Fibroblast of lung (primary cell): Measurements from ENCODE around the gene PCID2. TPM values are rescaled to one million over a fixed set of nuclear protein-coding genes. Genes with fewer than 3 reads are reported as not detected.

Experiments used
- DNase-seq, 2 donors: peaks; one replicate each; pipeline versions ENCODE4 v3.0.0 to v3.0.0-alpha.2; 2010; ENCODE audit warnings: low read depth in 2 of 2
- H2AFZ ChIP-seq: 2 replicates; pipeline ENCODE4 v1.5.1; 2012; ENCODE audit warnings: low read length, control low read depth, inconsistent platforms
- H3K27ac ChIP-seq: 2 replicates; pipeline ENCODE4 v1.5.1; 2011; ENCODE audit warnings: low read length, control low read depth; ENCODE audit not compliant: insufficient read depth
- H3K27me3 ChIP-seq: 2 replicates; pipeline ENCODE4 v1.5.1; 2011; ENCODE audit warnings: mild to moderate bottlenecking, low read length; ENCODE audit not compliant: control insufficient read depth, insufficient read depth
- H3K36me3 ChIP-seq: 2 replicates; pipeline ENCODE4 v1.5.1; 2011; ENCODE audit warnings: low read length; ENCODE audit not compliant: control insufficient read depth, insufficient read depth
- H3K4me1 ChIP-seq: 2 replicates; pipeline ENCODE4 v1.5.1; 2011; ENCODE audit warnings: low read length; ENCODE audit not compliant: control insufficient read depth, insufficient read depth; ENCODE audit errors: extremely low read depth
- H3K4me2 ChIP-seq: 2 replicates; pipeline ENCODE4 v1.5.1; 2011; ENCODE audit warnings: low read length, control low read depth; ENCODE audit not compliant: insufficient read depth; ENCODE audit errors: extremely low read depth
- H3K4me3 ChIP-seq, 4 experiments: fragments of 200-600 bp in 1 of 4; sonication (generic) in 1 of 4; replicated peaks in 1 of 4; 2 replicates each; pipeline ENCODE4 v1.5.1; 2011 to 2016; ENCODE audit warnings: low read length in 4 of 4, low read depth in 3 of 4, mild to moderate bottlenecking in 3 of 4, control low read depth in 2 of 4, inconsistent platforms in 1 of 4, mixed read lengths in 1 of 4; ENCODE audit not compliant: insufficient read depth in 1 of 4; ENCODE audit errors: control extremely low read depth in 1 of 4
- H3K79me2 ChIP-seq: 2 replicates; pipeline ENCODE4 v1.5.1; 2012; ENCODE audit warnings: mild to moderate bottlenecking, low read length, inconsistent platforms; ENCODE audit not compliant: control insufficient read depth, insufficient read depth
- H3K9ac ChIP-seq: 2 replicates; pipeline ENCODE4 v1.5.1; 2011; ENCODE audit warnings: mild to moderate bottlenecking, low read length, control low read depth; ENCODE audit not compliant: insufficient read depth
- H3K9me3 ChIP-seq: 2 replicates; pipeline ENCODE4 v1.5.1; 2012; ENCODE audit warnings: low read depth, low read length; ENCODE audit not compliant: control insufficient read depth, insufficient read depth
- H4K20me1 ChIP-seq: 2 replicates; pipeline ENCODE4 v1.5.1; 2011; ENCODE audit warnings: low read length; ENCODE audit not compliant: control insufficient read depth, insufficient read depth; ENCODE audit errors: extremely low read depth
- CTCF ChIP-seq, 2 donors: IDR thresholded peaks in 1 of 2; conservative IDR thresholded peaks in 1 of 2; 1 replicate in 1 of 2; 2 replicates in 1 of 2; pipeline ENCODE4 v1.5.1; 2011 to 2012; ENCODE audit warnings: low read length in 2 of 2, control low read depth in 1 of 2, inconsistent platforms in 1 of 2, low read depth in 1 of 2, mild to moderate bottlenecking in 1 of 2
- EZH2 ChIP-seq: IDR thresholded peaks from 2 replicates; pipeline ENCODE4 v1.5.1; 2012; ENCODE audit warnings: low read length, control low read depth, mild to moderate bottlenecking; ENCODE audit errors: missing control alignments
- polyA plus RNA-seq, 2 donors: library from polyadenylated mRNA; depleted of rRNA in 1 of 2; stranded (reverse) in 1 of 2; unstranded in 1 of 2; fragments of >200 nt; gene quantifications; 2 replicates each; pipeline ENCODE4 v1.2.1, GENCODE V29; 2011 to 2012; ENCODE audit warnings: missing spikeins in 1 of 2
- total RNA-seq: library from RNA; depleted of rRNA; stranded (reverse); fragments of >200 nt; gene quantifications from 2 replicates; pipeline ENCODE4 v1.2.1, GENCODE V29; 2014

The PCID2 gene
- total and polyA plus RNA-seq, 2 donors (not counting 1 experiment from before 2014, with no cell fraction given): 93.5 to 113 TPM

- peak; percentile 54 to 61 for DNase-seq
- Histone ChIP-seq H2AFZ (peak overlapping the region; percentile 25), H3K4me3 (peak overlapping the region; percentile 45 to 99 (median 73)), H3K36me3 (peaks cover 7% of the 10 kb centered on the region), H3K27me3 (no peaks in the 10 kb centered on the region), H3K4me2 (peak overlapping the region; percentile 68), H3K79me2 (peaks cover 87% of the 10 kb centered on the region), H3K4me1 (peaks cover 9% of the 10 kb centered on the region), H3K9ac (peak overlapping the region; percentile 98), H3K27ac (peak overlapping the region; percentile 98), H4K20me1 (no peaks in the 10 kb centered on the region), H3K9me3 (no peaks in the 10 kb centered on the region)
- TF ChIP-seq CTCF (conservative IDR thresholded peaks at IDR 0.05 in 1 of 2, IDR thresholded peaks at IDR 0.05 in 1 of 2; ENCODE audit: low read depth in 1 of 2, low read length in 2 of 2) (no peak), EZH2 (no peak)
Observed at GRCh38 chr13:113207890-113208420, 514 bp downstream of the PCID2 start.

GRCh38 chr13:113207460-113207859, 1.0 kb downstream of the PCID2 start:
- H3K27me3 ChIP-seq: no peaks in the 10 kb centered on the region

GRCh38 chr13:113205428-113205931, 3.0 kb downstream of the PCID2 start:
- H3K27me3 ChIP-seq: no peaks in the 10 kb centered on the region
- DNase-seq: peak; percentile 59 to 76
- no peak overlapping the region for H3K4me3 ChIP-seq
- H3K4me1 ChIP-seq: peaks cover 10% of the 10 kb centered on the region
- H3K9me3 ChIP-seq: no peaks in the 10 kb centered on the region
- TF ChIP-seq EZH2 (no peak), CTCF (conservative IDR thresholded peaks at IDR 0.05 in 1 of 2, IDR thresholded peaks at IDR 0.05 in 1 of 2; ENCODE audit: low read depth in 1 of 2, low read length in 2 of 2) (no peak)
- H4K20me1 ChIP-seq: no peaks in the 10 kb centered on the region
- peak overlapping the region; percentile 15 for H3K27ac ChIP-seq
- H3K4me2 ChIP-seq: peak overlapping the region; percentile 41
- H3K36me3 ChIP-seq: peaks cover 2% of the 10 kb centered on the region
- no peak overlapping the region for H2AFZ ChIP-seq
- no peak overlapping the region for H3K9ac ChIP-seq
- H3K79me2 ChIP-seq: peaks cover 86% of the 10 kb centered on the region

More at GRCh38 chr13:113207460-113207859, 1.0 kb downstream of the PCID2 start:
- H3K9ac ChIP-seq: peak overlapping the region; percentile 98
- H3K4me1 ChIP-seq: peaks cover 9% of the 10 kb centered on the region
- no peak overlapping the region for H2AFZ ChIP-seq
- H3K4me3 ChIP-seq: peak overlapping the region; percentile 45 to 99 (median 73)
- no peaks in the 10 kb centered on the region for H4K20me1 ChIP-seq
- peaks cover 87% of the 10 kb centered on the region for H3K79me2 ChIP-seq
- TF ChIP-seq CTCF (conservative IDR thresholded peaks at IDR 0.05 in 1 of 2, IDR thresholded peaks at IDR 0.05 in 1 of 2; ENCODE audit: low read depth in 1 of 2, low read length in 2 of 2) (no peak), EZH2 (no peak)
- peaks cover 7% of the 10 kb centered on the region for H3K36me3 ChIP-seq
- H3K4me2 ChIP-seq: peak overlapping the region; percentile 52
- peak overlapping the region; percentile 98 for H3K27ac ChIP-seq
- DNase-seq: no peak
- H3K9me3 ChIP-seq: no peaks in the 10 kb centered on the region
